ENCODE data around the gene SOST. TPM values are rescaled to one million over a fixed set of nuclear protein-coding genes. Genes with fewer than 3 reads are reported as not detected.

SOST gene
- polyA plus RNA-seq, 3 donors = 51.9 to 58.0 (median 57.2) TPM

GRCh38 chr17:43778337-43779144 is 19.9 kb upstream of the SOST start, which contains the start of gene DUSP3:
TSS of gene DUSP3 (minus strand) at chr17:43778977. CDS start at chr17:43778924, 53 bp downstream.
- DNase-seq (ENCODE audit: low read depth in 3 of 3, low spot score in 2 of 3) = peak; percentile 77 to 87 (median 85)

GRCh38 chr17:43774304-43775250 is 16.0 kb upstream of the SOST start:
- DNase-seq (ENCODE audit: low read depth in 3 of 3, low spot score in 2 of 3) = no peak

GRCh38 chr17:43772877-43773648 is 14.5 kb upstream of the SOST start:
- DNase-seq (ENCODE audit: low read depth in 3 of 3, low spot score in 2 of 3) = no peak

- no peak for DNase-seq (ENCODE audit: low read depth in 3 of 3, low spot score in 2 of 3)
Observed at GRCh38 chr17:43771463-43771862, 12.9 kb upstream of the SOST start.

- DNase-seq (ENCODE audit: low read depth in 3 of 3, low spot score in 2 of 3) = no peak
Observed at GRCh38 chr17:43770957-43771356, 12.4 kb upstream of the SOST start.

GRCh38 chr17:43769859-43770258 is 11.3 kb upstream of the SOST start:
- DNase-seq (ENCODE audit: low read depth in 3 of 3, low spot score in 2 of 3) = no peak

GRCh38 chr17:43769426-43769825 is 10.8 kb upstream of the SOST start:
- DNase-seq (ENCODE audit: low read depth in 3 of 3, low spot score in 2 of 3) = no peak

GRCh38 chr17:43768943-43769342 is 10.4 kb upstream of the SOST start:
- DNase-seq (ENCODE audit: low read depth in 3 of 3, low spot score in 2 of 3) = no peak

GRCh38 chr17:43768382-43768781 is 9.8 kb upstream of the SOST start:
- DNase-seq (ENCODE audit: low read depth in 3 of 3, low spot score in 2 of 3) = no peak

- DNase-seq (ENCODE audit: low read depth in 3 of 3, low spot score in 2 of 3) = no peak
Observed at GRCh38 chr17:43767713-43768059, 9.1 kb upstream of the SOST start.

GRCh38 chr17:43767053-43767712 is 8.6 kb upstream of the SOST start:
- no peak for DNase-seq (ENCODE audit: low read depth in 3 of 3, low spot score in 2 of 3)

- no peak for DNase-seq (ENCODE audit: low read depth in 3 of 3, low spot score in 2 of 3)
Observed at GRCh38 chr17:43766413-43767052, 7.9 kb upstream of the SOST start.

GRCh38 chr17:43760254-43760852 is 1.8 kb upstream of the SOST start:
- peak; percentile 90 to 92 (median 91) for DNase-seq (ENCODE audit: low read depth in 3 of 3, low spot score in 2 of 3)

- no peak for DNase-seq (ENCODE audit: low read depth in 3 of 3, low spot score in 2 of 3)
Observed at GRCh38 chr17:43759836-43760235, 1.2 kb upstream of the SOST start.

GRCh38 chr17:43758086-43758485 is 505 bp downstream of the SOST start:
- no peak for DNase-seq (ENCODE audit: low read depth in 3 of 3, low spot score in 2 of 3)

- no peak for DNase-seq (ENCODE audit: low read depth in 3 of 3, low spot score in 2 of 3)
Observed at GRCh38 chr17:43757171-43757660, 1.4 kb downstream of the SOST start.

- no peak for DNase-seq (ENCODE audit: low read depth in 3 of 3, low spot score in 2 of 3)
Observed at GRCh38 chr17:43756201-43756600, 2.4 kb downstream of the SOST start.

GRCh38 chr17:43755389-43755875 is 3.2 kb downstream of the SOST start:
- no peak for DNase-seq (ENCODE audit: low read depth in 3 of 3, low spot score in 2 of 3)

- DNase-seq (ENCODE audit: low read depth in 3 of 3, low spot score in 2 of 3) = no peak
Observed at GRCh38 chr17:43754947-43755346, 3.6 kb downstream of the SOST start.

All from right renal cortex interstitium (tissue), 3 donors.